T1000 (cell line): Measurements from ENCODE around the gene GRIK5.
A peak's percentile ranks its signal among the peaks of the same experiment; 100 is the strongest.
"Not testable (repeated sequence)": the region's sequence is repeated elsewhere in the genome, so short reads cannot be mapped to it uniquely, and the experiment has no call there.

Experiments used
- DNase-seq: peaks from one replicate; lab custom pipeline; 2025; ENCODE audit warnings: mixed read lengths; lab: John Stamatoyannopoulos, UW

The GRIK5 gene, protein sequence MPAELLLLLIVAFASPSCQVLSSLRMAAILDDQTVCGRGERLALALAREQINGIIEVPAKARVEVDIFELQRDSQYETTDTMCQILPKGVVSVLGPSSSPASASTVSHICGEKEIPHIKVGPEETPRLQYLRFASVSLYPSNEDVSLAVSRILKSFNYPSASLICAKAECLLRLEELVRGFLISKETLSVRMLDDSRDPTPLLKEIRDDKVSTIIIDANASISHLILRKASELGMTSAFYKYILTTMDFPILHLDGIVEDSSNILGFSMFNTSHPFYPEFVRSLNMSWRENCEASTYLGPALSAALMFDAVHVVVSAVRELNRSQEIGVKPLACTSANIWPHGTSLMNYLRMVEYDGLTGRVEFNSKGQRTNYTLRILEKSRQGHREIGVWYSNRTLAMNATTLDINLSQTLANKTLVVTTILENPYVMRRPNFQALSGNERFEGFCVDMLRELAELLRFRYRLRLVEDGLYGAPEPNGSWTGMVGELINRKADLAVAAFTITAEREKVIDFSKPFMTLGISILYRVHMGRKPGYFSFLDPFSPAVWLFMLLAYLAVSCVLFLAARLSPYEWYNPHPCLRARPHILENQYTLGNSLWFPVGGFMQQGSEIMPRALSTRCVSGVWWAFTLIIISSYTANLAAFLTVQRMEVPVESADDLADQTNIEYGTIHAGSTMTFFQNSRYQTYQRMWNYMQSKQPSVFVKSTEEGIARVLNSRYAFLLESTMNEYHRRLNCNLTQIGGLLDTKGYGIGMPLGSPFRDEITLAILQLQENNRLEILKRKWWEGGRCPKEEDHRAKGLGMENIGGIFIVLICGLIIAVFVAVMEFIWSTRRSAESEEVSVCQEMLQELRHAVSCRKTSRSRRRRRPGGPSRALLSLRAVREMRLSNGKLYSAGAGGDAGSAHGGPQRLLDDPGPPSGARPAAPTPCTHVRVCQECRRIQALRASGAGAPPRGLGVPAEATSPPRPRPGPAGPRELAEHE

DNA sequence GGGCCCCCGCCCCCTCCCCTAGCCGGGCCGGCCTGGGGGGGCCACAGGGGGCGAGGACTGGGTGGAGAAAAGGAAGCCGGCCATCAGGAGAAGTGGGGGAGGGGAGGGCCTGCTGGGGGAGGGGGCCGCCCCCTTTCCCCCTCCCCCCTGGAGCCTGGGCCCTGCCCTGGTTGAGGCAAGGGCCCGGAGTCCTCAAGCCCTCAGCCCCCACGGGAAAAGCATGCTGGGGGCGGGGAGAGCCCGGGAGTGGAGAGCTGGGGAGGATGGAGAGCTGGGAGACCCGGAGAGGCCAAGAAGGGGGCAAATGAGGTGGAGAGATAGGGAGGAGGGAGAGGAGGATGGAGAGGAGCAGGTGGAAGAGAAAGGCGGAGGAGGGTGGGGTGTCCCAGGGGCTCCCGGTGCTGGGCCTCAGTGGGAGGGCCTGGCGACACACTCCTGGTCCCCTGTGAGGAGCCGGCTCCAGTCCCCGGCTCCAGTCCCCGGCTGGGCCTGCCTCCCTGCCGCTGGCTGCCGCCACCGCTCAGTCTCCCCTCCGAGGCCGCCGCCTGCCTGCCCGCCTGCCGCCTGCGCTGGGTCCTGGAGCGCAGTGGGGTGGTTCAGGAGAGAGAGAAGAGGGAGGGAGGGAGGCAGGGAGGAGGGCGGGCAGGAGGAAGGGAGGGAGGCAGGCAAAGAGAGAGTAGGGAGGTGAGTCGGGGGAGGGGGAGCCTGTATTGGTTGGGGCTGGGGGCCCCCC lies at the start of gene GRIK5:
TSS of gene GRIK5 (minus strand) at position 588 of the 733 bp plus-strand sequence. CDS start 4,436 bp downstream, outside the sequence.
- no peak for DNase-seq

DNA sequence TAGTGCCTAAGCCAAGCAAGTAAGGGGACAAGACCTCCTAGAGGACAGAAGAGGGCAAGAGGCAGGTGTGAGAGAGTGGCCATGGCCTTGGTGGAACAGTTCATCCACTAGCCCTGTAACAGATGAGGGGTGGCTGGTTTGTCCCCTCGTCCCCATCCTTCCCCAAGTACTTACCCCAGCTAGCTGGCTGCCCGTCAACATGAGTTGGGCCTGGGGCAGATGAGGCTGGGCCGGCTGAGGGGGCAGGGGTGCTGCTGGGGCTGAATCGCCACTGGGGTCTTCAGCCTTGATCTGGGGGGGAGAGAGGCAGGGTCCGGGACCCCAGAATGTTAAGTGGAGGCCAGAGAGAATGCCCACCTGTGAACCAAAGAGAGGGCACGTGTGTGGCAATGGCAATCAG lies 47.1 kb upstream of the GRIK5 start:
- no peak for DNase-seq

DNA sequence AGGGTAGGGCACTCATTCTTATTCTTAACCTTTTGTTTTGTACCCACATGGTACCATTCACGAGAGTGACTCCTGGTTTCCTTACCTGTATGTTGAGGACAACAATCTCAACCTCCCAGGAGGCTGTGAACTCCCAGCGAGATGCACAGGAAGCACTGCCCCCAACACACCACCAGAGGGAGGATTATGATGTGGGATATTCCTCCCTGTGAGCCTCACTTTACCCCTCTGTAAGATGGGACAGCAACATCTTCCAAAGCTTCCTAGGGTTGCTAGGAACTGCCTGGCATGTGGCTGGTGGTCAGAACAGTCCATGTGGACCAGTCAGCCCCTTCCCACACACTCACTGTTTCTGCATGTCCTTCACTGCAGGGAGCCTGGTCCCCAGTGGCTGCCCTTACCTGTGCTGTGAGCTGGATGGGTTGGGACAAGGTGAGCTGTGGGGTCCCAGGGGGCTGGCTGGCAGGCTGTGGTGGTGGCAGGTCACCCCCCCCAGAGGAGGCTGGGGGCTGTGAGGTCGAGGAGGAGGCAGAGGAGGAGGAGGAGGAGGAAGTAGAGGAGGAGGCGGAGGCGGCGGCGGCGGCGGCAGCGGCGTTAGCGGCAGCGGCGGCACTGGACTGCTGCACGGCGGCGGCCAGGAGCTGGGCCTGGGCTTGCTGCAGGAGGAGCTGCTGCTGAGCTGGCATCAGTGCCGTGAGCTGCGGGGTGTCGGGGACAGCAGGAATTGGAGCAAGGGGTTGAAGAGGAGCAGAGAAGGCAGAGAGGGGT lies 46.5 kb upstream of the GRIK5 start:
- no peak for DNase-seq

DNA sequence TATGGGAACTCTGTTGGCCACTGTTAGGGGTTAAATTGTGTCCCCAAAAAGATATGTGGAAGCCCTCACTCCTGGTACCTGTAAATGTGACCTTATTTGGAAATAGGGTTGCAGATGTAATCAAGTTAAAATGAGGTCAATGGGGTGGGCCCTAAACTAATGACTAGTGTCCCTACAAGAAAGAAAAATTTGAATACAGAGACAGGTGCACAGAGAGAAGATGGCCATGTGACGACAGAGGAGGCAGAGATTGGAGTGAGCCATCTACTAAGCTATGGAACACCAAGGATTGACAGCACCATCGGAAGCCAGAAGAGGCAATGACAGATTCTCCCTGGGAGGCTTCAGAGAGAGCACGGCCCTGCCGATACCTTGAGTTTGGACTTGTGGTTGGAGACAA lies 45.7 kb upstream of the GRIK5 start:
- DNase-seq, result no peak

DNA sequence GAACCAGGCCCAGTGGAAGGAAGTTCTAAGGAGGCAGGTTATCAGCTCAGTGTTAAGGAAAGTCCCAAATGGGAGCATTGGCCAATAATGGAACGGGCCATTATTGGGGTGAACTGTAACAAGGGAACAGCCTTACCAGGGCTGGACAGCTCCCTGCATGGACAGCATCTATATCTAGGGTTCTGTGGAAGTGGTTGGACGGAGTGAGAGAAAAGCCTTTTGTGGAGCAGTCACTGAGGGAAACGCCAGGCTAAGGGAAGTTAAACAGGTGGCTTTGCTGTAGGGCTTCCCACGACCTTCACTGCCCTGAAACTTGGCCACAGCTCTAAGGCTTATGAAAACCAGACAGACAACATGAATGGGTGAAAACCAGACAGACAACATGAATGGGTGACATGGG lies 45.2 kb upstream of the GRIK5 start:
- no peak for DNase-seq

DNA sequence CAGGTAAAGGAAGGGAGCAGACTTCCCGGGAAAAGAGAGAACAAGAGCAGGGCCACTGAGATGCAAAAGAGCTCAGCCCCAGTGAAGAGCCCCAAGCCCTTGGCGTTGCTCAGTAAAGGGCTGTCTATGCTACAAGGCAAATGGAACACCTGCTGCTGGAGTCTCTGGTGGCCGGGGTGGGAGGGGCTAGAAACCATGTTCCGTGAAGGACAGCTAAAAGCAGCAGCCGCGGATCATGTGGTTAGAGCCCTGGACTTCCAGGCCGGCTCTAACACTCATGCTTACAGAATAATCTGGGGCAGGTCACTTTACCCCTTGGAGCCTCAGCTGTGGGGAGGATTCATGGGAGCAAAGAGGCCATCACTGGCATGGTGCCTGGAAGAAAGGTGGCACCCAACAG lies 44.4 kb upstream of the GRIK5 start:
- DNase-seq, result no peak

DNA sequence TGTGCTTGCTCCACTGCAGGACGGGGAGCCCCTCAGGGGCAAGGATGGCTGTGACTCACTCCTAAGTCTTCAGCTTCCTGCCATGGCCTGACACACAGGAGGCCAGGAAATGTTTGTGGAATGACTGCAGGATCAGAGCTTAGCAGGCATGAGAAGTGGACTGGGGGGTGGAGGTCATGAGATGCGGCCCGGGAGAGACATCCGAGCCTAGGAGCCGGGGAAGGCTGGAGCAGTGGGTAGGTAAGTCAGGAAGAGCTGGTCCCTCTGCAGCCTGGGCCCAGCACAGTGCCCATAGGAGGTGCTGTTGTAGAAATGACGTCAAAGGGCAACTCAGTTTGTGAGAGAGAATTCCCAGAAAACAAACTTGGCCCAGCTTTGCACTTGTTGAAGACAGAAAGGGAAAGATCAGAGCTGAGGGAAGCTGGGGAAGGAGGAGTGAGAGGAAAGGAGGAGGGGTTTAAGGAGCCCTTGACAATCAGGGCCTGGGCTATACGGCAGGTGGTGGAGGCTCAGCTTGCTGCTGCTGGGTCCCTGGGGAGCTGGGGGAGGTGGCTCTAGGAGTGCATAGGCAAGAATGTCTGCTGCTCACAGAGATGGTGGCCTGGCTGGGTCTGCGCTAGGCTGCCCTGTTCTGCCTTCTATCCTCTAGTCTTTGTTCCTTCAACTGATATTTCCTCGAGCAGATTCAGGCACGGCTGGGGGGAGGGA lies 43.8 kb upstream of the GRIK5 start:
- peak; percentile 84 for DNase-seq

DNA sequence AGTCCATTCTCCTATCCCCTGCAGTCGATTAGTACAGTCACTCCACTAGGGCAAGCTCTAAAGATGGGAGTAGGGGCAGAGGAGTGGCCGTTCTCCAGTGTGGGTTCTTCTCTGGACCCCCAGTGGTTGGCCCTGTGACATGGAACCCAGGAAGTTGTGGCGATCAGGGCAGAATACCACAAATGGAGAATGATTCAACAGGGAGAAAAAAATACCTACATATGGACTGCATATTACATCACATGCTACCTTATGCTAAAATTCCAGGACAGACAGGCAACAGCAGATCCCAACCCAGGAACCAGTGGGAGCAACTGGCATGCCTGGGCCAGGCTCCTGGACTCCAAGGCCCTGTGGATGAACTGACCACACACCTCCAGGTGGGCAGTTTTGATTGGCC lies 41.8 kb upstream of the GRIK5 start:
- no peak for DNase-seq

DNA sequence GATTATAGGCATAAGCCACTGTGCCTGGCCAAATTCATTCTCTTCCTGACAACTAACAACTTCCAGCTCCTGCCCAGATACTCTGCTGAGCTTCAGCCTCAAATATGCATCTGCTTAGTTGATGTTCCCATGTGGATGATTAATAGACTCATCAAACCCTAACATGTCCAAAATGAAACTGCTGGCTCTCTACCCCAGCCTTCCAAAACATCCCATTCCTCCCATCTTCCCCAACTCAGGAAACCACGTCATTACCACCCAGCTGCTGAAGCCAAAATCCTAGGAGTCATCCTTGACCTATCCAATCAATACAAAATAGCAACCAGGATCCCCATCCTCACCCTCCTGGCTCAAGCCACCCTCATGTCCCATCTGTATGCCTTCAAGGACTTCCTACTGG lies 41.4 kb upstream of the GRIK5 start:
- DNase-seq, result no peak

DNA sequence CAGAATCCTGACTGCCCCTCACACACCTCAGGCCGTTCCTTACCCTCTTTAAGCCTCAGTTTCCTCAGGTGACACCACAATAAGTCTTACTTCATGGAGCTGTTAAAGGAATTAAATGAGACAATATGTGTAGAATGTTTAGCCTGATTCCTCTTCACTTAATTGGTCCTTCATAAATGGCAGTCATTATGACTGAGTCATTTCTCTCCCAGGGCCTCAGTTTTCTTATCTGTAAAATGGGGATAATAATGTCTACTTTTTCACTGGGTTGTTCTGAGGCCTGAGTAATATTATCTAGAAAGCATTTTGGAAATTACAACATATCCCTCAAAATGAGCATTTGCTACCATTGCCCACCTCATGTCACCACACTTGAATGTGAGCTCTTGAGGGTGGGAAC lies 40.7 kb upstream of the GRIK5 start:
- DNase-seq, result no peak

DNA sequence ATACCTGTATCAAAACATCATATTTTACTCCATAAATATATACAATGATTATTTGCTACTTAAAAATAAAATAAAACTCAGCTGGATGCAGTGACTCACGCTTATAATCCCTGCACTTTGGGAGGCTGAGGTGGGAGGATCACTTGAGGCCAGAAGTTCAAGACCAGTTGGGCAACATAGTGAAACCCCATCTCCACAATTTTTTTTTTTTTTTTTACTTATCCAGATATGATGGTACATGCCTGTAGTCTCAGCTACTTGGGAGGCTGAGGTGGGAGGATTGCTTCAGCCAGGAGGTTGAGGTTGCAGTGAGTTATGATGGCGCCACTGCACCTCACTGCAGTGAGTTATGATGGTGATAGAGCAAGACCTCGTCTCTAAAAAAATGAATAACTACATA lies 39.9 kb upstream of the GRIK5 start:
- DNase-seq, result no peak

DNA sequence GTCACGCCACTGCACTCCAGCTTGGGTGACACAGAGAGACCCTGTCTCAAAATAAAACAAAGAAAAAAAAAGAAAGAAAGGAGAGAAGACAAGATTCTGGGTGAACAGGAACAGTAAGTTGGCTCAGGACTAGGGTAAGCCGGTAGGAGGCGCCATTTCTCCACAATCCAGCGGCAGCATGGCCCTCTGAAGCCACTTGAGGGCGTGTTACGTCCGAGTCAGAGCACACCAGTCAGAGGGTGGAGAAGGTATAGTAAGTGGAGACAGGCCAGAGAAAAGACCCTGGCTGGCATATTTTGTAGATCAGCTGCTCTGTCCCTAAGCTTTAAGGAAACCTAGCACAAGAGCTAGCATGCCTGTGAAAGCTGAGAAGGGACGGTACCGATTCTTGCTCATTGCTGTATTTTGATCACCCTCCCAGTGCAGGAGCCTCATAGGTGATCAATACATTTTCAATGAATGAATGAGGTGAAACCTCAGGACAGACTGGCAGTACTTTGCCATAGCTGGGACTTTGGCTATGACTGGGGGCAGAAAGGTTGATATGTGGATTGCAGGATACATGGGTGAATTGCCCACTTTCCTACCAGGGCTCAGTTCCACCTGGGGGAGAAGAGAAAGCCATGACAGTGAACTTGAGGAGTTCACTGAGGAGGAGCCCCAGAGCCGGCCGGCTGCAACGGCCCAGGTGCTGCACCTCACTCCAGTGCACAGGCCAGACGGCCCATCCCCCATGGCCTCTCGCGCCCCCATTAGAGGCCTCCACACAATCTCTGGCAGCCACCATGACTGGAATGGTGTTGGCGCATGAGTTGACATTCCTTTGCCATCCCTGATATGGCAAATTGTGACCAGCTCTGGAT lies 38.8 kb upstream of the GRIK5 start:
- peak; percentile 62 for DNase-seq

DNA sequence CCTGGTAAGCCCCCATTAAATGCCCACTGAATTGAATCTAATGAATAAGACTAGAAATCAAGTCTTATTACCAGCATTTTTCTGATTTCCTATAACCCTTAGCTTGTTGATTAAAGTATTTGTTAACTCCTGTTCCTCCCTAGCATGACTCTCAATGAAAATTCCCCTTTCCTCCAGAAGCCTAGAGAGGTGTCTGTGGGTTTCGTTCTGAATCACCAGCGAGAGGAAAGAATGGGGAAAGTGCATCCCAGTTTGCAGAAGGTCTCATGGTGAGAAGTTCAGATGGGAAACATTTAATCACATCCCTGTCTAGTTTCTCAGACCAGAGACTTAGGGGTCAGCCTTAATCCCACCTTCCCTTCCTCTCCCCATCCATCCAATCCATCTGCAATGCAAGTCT lies 35.4 kb upstream of the GRIK5 start:
- DNase-seq, result no peak

DNA sequence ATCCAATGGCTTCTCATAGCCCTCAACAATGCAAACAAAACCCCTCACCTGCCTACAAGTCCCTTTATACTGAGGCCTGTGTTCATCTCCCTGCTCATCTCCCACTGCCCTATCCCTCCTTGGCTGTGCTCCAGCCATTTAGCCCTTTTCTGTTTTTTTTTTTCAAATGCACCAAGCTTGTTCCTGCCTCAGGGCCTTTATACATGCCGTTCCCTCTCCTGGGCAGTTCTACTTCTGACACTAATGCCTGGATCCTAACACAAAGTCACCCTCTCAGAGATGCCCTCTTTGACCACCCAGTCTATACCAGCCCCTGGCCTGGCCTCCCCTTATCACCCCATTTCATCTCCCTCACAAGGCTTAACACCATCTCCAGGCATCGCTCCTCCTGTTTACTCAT lies 32.9 kb upstream of the GRIK5 start:
- DNase-seq, result no peak

DNA sequence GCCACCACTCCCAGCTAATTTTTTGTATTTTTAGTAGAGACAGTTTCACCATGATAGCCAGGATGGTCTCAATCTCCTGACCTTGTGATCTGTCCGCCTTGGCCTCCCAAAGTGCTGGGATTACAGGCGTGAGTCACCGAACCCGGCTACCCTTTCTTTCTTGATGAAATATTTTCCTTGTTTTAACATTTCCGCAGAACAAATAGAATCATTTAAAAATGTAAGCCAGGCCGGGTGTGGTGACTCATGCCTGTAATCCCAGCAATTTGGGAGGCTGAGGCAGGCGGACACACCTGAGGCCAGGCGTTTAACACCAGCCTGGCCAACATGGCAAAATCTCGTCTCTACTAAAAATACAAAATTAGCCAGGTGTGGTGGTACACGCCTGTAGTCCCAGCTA lies 30.2 kb upstream of the GRIK5 start:
- not testable (repeated sequence) for DNase-seq

DNA sequence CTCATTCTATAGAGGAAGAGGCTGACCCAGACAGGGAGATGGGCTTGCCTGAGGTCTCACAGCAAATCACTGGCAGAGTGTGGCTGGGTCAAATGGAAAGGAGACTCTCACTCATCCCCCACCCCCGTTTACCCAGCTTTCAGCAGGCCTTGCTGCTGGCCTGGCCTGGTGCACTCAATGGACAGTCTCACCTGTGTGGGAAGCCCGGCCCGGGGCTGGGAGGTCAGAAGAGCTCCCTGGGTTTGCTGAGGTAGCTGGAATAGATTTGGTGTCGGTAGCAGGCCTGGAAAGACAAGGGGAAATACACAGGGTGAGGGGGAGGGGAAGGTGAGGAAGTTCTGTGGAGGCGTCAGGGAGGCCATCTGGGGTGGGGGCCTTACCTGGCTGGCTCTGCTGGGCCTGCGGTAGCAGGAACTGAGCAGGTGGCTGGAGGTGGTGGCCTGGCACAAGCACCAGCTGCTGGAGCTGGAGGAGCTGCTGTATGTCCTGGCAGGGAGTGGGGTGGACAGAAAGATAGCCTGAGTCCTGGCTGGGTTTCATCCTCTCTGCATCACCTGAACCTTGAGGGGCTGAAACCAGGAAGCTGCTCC lies 29.4 kb upstream of the GRIK5 start:
- DNase-seq, result no peak

DNA sequence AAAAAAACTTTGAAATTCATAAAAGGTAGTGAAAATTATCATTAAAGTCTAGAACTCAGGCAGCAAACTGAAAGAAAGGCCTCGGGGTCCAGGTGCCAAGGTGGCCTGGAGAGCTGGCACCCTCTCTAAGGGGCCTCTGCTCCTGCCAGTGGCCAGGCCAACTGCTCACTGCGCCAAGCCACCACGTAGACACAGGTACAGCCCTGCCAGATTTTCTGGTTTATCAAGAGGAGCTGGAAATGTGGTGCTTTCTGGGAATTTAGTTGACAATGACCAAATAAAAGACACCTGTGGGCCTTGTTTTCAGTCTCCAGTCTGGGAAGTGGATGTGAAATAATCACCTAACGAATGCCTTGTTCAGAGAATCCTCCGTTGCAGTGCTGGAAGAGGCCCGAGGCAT lies 28.8 kb upstream of the GRIK5 start:
- no peak for DNase-seq

DNA sequence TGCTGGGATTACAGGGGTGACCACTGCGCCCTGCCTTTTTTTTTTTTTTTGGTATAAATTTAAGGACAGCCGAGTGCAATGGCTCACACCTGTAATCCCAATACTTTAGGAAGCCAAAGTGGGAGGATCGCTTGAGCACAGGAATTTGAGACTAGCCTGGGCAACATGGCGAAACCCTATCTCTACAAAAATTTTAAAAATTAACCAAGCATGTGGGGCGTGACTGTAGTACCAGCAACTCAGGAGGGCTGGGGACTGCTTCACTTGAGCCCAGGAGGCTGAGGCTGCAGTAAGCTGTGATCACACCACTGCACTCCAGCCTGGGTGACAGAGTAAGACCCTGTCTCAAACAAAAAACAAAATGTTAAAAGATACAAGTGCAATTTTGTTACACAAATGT lies 27.5 kb upstream of the GRIK5 start:
- DNase-seq, result no peak

DNA sequence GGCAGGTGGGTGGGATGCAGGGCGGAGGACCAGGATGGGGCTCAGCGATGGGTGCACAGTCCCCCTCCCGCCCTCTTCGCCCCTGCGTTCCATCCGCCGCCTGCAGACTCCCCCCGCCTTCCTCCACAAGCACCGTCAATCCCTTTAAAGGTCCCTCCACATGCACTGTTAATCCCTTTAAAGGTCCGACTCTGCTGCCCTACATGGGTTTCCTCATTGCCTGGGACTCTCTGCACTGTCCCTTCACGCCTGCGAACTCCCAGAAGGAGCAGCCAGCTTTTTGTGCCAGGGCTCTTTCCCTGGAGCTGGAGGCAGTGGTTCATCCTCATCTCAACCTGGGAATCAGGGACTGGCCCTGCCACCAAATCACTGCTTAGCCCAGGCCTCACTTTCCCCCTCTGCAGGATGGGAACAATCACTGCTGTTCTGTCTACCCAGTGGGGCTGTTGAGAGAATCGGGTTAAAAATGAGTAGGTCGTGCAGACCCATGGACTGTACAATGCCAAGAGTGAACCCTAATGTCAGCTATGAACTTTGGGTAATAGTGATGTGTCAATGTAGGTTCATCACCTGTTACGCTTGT lies 26.3 kb upstream of the GRIK5 start:
- DNase-seq, result no peak
